ENCODE measurements around the gene BMPR1A.

DNA sequence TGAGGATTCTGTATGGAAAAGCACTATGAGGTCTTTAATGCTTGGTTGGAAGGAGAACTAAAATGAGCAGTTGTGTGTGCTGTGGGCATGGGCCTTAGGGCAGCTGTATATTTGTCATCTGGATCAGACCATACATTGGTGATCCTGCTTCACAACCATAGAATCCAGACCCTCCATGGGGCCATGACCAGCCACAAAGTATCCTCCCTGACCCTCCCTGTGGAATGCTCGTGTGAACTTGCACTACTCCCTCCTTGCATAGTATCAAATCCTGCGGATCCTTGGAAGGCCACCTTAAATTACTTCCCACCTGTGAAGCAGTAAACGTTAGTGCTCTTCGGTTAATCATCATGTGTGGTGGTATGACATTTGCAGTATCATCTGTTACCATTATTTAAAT, 67.1 kb downstream of the BMPR1A start:
- TF ChIP-seq, protein P1, sequence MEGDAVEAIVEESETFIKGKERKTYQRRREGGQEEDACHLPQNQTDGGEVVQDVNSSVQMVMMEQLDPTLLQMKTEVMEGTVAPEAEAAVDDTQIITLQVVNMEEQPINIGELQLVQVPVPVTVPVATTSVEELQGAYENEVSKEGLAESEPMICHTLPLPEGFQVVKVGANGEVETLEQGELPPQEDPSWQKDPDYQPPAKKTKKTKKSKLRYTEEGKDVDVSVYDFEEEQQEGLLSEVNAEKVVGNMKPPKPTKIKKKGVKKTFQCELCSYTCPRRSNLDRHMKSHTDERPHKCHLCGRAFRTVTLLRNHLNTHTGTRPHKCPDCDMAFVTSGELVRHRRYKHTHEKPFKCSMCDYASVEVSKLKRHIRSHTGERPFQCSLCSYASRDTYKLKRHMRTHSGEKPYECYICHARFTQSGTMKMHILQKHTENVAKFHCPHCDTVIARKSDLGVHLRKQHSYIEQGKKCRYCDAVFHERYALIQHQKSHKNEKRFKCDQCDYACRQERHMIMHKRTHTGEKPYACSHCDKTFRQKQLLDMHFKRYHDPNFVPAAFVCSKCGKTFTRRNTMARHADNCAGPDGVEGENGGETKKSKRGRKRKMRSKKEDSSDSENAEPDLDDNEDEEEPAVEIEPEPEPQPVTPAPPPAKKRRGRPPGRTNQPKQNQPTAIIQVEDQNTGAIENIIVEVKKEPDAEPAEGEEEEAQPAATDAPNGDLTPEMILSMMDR (IDR thresholded peaks at IDR 0.05) = no peak
- TF ChIP-seq POLR2AphosphoS2 (conservative IDR thresholded peaks at IDR 0.05; ENCODE audit: low read length) = no peak
- TF ChIP-seq ESRRA (IDR thresholded peaks at IDR 0.05; ENCODE audit: borderline replicate concordance, low read length) = no peak
